NCI-H2107 (cell line): ENCODE results near the gene DMXL1.
"Not testable (repeated sequence)": the region's sequence is repeated elsewhere in the genome, so short reads cannot be mapped to it uniquely, and the experiment has no call there.

Experiments used
- DNase-seq: peaks from one replicate; lab custom pipeline; 2025; lab: John Stamatoyannopoulos, UW

Gene DMXL1

GRCh38 chr5:119122474-119122873 is 51.6 kb downstream of the DMXL1 start:
- DNase-seq = not testable (repeated sequence)

- no peak for DNase-seq
Measured at GRCh38 chr5:119123280-119123679, 52.4 kb downstream of the DMXL1 start.

- no peak for DNase-seq
Measured at GRCh38 chr5:119129770-119130169, 58.9 kb downstream of the DMXL1 start.

- no peak for DNase-seq
Measured at GRCh38 chr5:119131530-119132304, 60.8 kb downstream of the DMXL1 start.

DNA sequence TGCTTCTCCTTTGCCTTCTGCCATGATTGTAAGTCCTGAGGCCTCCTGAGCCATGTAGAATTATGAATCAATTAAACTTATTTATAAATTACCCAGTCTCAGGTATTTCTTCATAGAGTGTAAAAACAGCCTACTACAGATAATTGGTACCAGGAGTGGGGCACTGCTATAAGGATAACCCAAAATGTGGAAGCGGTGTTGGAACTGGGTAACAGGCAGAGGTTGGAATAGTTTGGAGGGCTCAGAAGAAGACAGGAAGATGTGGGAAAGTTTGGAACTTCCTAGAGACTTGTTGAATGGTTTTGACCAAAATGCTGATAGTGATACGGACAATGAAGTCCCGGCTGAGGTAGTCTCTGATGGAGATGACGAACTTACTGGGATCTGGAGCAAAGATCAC is 64.9 kb downstream of the DMXL1 start:
- not testable (repeated sequence) for DNase-seq

DNA sequence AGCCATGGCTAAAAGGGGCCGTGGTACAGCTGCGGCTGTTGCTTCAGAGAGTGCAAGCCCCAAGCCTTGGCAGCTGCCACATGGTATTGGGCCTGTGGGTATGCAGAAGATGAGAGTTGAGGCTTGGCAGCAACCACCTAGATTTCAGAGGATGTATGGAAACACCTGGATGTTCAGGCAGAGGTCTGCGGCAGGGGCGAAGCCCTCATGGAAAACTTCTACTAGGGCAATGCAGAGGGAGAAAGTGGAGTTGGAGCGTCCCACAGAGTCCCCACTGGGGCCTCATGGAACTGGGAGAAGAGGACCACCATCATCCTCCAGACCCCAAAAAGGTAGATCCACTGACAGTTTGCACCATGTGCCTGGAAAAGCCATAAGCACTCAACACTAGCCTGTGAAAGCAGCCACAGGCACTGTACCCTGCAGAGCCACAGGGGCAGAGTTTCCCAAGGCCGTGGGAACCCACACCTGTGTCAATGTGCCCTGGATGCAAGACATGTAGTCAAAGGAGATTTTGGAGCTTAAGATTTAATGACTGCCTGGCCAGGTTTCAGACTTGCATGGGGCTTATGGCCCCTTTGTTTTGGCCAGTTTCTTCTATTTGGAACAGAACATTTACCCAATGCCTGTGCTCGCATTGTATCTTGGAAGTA is 65.9 kb downstream of the DMXL1 start:
- DNase-seq = no peak

DNA sequence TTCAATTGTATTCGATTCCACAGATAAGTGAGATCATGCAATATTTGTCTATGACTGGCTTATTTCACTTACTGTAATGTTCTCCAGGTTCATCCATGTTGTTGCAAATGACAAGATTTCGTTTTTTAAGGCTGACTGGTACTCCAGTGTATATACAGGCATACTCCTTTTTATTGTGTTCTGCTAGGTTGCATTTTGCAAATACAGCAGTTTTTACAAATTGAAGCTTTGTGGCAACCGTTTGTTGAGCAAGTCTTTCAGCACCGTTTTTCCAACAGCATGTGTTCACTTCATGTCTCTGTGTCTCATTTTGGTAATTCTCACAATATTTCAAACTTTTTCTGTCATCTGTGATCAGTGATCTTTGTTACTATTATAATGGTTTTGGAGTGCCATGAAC is 82.7 kb downstream of the DMXL1 start:
- DNase-seq = no peak

- DNase-seq = no peak
Measured at GRCh38 chr5:119158144-119158543, 87.3 kb downstream of the DMXL1 start.

DNA sequence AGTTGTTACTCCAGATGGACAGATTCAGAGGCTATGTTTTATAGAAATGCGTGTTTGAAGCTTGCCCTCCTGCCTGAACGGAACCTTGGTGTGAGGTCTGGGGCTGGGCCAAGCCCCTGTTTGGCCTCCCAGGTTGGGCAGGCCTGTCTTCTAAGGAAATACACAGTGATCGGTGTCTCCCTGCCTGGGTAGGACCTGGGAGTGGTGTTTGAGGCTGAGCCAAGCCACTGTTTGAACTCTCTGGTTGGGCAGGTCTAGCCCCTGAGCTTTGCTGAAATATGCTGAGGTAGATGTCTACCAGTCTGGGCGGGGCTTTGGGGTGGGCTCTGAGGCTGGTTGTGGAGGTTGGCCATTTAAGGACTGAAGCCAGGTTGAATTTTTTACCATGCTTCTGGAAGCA is 90.5 kb downstream of the DMXL1 start:
- no peak for DNase-seq

DNA sequence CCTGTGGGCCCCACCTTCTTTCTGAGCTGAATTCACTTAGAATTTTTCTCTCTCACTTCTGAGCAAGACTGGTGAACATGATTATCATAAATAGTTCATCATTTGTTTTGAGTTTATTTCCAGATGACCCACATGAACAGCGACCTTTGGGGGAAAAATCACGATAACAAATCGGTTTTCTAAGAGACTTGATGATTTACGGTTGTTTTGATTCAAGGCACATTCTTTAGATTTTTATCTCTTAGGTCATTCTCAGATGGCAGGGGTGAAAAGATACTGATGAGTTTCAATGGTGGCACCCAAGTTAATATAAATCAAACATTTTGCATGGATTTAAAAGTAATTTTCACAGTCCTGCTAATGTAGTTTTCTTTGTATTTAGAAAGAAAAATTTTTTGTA is 95.1 kb downstream of the DMXL1 start:
- no peak for DNase-seq

DNA sequence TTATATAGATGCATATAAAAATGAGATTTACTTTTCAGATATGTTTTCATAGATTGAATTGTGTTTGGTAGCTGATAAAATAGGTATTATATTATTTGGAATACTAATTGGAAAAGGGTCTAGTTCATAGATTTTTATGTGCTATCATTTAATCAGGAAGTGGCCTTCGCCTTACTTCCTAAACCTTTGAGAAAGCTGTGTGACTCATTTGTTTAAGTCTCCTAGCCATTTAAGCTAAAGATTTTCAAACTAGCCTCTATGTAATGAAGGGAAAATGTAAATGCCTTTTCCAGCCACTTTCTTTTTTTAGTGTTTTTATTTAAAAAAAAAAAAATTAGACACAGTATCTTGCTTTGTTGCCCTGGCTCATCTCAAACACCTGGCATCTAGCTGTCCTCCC is 97.5 kb downstream of the DMXL1 start:
- no peak for DNase-seq

DNA sequence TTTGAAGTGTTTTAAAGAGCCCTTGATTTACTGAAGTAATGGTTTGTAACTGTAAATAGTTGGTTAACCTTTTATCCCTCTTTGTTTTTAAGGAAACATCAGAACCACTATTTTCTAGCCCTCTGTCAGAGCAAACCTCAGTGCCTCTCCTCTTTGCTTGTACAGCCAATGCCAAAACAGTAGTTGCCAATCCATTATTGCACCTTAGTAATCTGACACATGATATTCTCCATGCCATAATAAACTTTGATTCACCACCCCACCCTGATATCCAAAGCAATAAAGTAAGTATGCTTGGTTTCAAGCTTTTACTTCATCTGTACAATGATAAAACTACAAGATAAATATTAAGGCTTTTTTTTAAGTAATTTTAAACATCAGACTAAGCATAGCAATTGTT is 100.8 kb downstream of the DMXL1 start:
- no peak for DNase-seq

GRCh38 chr5:119174578-119175163 is 103.8 kb downstream of the DMXL1 start:
- DNase-seq = no peak

DNA sequence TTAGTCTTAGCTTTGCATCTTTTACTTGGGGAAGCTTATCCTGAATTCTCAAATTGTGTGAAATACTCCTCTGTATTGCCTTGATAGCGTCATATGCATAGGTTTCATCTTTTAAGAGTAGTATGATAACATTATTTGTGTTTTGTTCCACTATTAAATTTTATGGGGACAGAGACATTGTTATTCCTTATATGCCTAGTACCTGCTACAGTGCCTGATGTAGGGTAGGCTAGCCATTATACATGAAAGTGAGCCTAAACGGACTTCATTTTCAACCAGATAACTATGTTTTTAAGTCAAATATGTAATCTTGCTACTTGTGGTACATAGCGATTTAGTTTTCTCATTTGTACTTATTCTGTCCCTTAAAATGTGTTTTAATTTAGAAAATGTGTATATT is 105.9 kb downstream of the DMXL1 start:
- DNase-seq = no peak

DNA sequence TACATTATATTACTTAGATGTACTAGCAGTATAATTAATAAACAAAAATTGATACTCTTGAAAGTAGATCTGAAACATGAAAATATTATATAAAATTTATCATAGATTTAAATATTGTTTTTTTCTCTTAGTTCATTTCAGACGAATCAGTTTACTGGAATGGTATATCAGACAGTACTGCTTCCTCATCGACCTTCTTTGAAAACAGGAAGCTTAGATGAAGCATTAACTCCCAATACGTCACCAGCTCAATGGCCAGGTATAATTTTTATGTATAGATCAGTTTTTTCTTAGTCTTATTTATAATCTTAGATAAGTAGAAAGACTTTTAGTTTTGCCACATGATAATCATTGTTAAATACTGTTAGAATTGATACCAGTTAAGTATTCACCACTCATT is 106.3 kb downstream of the DMXL1 start:
- DNase-seq = no peak

DNA sequence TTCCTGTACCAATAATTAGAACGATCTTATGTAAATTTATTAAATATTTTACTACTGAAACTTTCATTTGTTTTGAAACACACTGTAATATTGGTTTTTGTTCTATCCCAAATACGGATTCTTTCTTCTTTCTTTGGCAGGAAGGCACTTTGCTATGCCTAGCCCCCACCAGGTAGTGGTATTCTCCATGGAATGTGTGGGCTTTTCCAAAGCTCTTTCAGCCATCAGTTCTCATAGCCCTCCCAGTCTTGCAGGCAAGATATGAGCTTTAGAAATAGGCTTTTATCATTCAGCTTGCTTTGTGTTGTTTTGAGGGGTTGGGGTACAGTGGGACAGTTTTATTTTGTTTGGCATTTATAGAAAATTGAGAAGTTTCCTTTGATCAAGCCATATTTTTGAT is 107.5 kb downstream of the DMXL1 start:
- DNase-seq = no peak

DNA sequence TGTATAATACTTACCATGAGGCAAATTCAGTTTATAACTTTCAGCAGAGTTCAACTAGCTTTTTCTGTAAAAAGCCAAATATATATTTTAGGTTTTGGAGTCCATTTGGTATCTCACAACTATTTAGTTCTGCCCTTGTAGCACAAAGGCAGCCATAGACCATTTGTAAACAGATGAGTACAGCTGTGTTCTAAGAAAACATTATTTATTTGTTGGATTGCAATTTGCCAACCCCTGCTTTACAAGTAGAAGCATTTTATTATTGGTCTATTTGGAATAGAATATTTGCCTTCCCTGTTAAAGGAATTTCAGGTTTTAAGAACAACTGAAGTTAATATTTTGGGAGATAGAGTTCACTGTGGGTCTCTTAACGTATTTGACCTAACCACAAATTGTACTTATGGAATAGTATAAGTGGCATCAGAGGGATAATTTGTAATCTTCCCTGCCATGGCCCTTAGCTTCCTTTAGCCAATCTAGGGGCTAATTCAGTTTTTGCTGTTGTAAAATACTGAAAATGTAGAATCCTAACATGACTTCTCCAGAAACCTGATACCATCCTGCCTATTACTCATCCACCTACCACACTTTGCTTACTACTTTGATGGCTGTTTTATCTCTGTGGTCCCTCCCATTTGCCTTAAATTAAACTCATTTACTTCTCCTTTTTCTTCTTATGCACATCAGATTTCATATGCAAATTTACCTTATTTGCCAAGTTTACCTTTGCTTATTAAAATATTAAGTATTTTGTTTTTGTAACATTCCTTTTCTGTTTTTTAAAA is 109.2 kb downstream of the DMXL1 start:
- no peak for DNase-seq

DNA sequence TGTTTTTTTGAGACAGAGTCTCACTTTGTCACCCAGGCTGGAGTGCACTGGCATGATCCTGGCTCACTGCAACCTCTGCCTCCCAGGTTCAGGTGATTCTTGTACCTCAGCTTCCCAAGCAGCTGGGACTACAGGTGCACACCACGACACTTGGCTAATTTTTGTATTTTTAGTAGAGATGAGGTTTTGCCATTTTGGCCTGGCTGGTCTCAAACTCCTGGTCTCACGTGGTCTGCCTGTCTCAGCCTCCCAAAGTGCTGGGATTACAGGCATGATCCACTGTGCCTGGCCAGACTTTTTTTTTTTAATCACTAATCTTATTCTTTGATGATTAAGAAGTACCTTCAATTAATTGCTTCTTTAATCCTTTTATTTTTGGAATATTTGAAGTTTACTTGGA is 114.6 kb downstream of the DMXL1 start:
- DNase-seq = not testable (repeated sequence)

DNA sequence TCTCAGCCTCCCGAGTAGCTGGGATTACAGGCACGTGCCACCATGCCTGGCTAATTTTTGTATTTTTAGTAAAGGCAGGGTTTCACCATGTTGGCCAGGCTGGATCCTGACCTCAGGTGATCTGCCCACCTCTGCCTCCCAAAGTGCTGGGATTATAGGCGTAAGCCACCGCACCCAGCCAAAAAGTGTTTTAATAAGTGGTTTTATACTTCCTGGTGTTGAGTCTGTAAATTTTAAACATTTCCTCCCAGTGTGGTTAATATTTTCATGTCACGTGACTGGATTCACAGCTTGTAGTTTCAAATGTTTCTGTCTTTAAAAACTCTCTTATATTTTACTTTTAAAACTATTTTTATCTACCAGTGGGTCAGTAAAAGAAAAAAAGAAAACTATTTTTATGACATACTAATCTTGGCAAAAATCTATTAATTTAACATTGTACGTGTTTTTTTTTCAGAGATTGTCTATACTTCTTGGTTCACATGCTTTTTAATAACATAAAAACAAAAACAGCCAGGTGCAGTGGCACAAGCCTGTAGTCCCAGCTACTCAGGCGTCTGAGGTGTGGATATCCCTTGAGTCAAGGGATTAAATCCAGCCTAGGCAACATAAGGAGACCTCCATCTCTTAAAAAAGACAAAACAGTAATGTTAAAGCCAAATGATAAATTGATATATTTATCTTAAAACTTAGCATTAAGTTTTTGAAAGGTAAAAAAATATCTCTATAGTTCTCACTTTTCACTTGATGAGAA is 117.1 kb downstream of the DMXL1 start:
- DNase-seq = no peak

DNA sequence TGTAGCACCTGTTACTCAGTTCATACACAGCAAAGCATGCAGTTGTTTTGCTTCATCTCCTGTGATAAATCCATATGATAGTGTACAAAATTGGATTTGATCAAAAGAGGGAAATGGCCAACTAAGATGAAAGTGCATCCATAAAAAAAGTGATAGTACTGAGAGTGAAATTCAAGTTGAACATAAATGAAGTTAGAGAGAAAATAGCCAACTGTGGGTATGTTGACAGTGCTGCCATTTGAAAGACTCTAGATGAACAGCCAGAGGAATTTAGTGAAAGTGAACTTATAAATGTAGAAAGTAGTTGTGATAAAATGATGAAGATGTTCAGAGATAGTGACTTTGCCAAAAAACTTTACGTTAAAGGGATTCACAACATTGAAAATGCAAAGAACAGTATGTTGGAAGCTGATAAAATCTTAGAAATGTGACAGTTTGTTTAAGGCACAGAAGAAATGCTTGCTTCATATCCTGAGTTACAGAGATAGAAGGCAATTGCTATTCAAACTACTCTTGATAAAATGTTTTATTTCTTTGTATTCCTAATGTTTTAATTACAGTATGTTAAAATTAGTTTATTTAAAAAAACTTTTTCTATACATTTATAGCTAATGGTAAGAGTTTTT is 119.7 kb downstream of the DMXL1 start:
- DNase-seq = no peak

- no peak for DNase-seq
Measured at GRCh38 chr5:119191944-119192343, 121.1 kb downstream of the DMXL1 start.
